ENCODE results near the gene MRGPRG.

Gene MRGPRG

DNA sequence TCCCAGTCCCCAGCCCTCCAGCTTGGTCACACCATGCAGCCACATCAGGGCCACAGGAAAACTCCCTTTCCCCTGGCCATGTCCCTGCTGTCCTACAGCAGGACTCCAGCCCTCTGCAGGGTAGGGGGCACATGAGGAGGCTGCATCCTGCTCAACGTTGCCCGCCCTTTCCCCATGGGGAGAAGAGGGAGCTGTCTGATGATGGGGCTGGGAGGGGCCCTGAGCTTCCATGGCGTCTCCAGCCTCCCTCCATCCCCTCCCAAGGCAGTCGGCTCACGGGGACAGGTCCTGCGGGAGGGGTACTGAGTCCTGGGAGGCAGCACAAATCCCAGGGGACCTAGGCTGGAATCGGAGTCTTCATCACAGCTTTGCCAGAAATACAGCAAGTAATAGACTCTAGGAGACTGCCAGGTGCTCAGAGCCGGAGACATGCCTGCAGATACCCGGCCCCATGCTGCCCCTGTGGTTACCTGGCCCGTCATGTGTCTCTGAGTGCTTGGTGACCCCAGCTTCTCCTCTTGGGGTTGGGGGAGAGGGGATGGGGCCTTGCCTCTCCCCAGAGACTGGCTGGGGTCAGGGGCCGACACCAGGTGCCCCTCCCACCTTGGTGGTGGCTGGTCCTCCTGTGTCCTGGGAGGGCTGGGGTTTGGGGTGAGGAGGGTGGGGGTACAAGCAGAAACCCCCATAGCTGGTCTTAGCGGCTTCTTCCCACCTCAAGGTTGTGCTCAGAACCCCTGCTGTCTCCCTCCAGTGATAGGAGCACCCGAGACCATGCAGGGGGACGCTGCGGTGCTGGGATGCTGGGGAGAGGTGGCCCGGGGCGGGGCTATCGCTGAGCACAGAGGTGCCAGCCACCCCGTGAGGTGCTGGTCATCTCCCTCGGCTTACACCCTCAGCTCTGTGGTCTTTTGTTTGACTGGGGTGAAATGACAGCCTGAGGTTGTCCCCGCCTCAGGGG lies 11.3 kb upstream of the MRGPRG start:
- in situ Hi-C loops (cut with MboI; ENCODE audit: low sequenced_read_pairs, unreplicated experiment) = loop anchor here (25.0 kb wide), 1 partner anchor 157 kb away; the partner anchor contains the start of gene ZNF195
- no peak for TF ChIP-seq CTCF (IDR thresholded peaks at IDR 0.05; ENCODE audit: borderline replicate concordance, control extremely low read depth, extremely low read depth, insufficient read depth, missing control alignments)
- no peak for DNase-seq (ENCODE audit: low spot score)

DNA sequence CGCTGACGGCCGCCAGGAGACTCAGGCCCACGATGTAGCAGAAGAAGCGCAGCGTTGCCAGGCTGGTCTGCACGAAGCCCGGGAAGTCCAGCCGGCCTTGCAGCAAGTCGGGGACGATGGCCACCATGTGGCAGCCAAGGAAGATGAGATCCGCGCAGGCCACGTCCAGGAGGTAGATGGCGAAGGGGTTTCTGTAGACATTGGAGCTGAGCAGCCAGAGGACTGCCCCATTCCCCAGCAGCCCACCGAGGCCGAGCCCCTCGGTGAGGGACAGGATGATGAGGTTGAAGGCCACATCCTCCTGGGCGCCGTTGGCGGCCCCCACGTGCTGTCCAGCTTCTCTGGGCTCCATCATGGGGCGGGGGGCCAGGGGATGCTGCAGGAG lies 9.8 kb upstream of the MRGPRG start:
- in situ Hi-C loops (cut with MboI; ENCODE audit: low sequenced_read_pairs, unreplicated experiment) = loop anchor here (25.0 kb wide), 1 partner anchor 159 kb away; the partner anchor contains the start of gene ZNF195
- no peak for TF ChIP-seq CTCF (IDR thresholded peaks at IDR 0.05; ENCODE audit: borderline replicate concordance, control extremely low read depth, extremely low read depth, insufficient read depth, missing control alignments)

GRCh38 chr11:3227568-3228444 lies 9.2 kb upstream of the MRGPRG start:
- DNase-seq (ENCODE audit: low spot score) = no peak
- no peak for TF ChIP-seq CTCF (IDR thresholded peaks at IDR 0.05; ENCODE audit: borderline replicate concordance, control extremely low read depth, extremely low read depth, insufficient read depth, missing control alignments)
- in situ Hi-C loops (cut with MboI; ENCODE audit: low sequenced_read_pairs, unreplicated experiment) = loop anchor here (25.0 kb wide), 1 partner anchor 159 kb away; the partner anchor contains the start of gene ZNF195

More for the DNA sequence above, 9.8 kb upstream of the MRGPRG start:
- no peak for DNase-seq (ENCODE audit: low spot score)

- in situ Hi-C loops (cut with MboI; ENCODE audit: low sequenced_read_pairs, unreplicated experiment) = loop anchor here (25.0 kb wide), 1 partner anchor 160 kb away; the partner anchor contains the start of gene ZNF195
- TF ChIP-seq CTCF (IDR thresholded peaks at IDR 0.05; ENCODE audit: borderline replicate concordance, control extremely low read depth, extremely low read depth, insufficient read depth, missing control alignments) = no peak
- no peak for DNase-seq (ENCODE audit: low spot score)
These were observed 8.4 kb upstream of the MRGPRG start for GRCh38 chr11:3226846-3227567.

- DNase-seq (ENCODE audit: low spot score) = no peak
These were observed 7.5 kb upstream of the MRGPRG start for GRCh38 chr11:3225826-3226750.

More at GRCh38 chr11:3225826-3226750, 7.5 kb upstream of the MRGPRG start:
- in situ Hi-C loops (cut with MboI; ENCODE audit: low sequenced_read_pairs, unreplicated experiment) = loop anchor here (25.0 kb wide), 1 partner anchor 161 kb away; the partner anchor contains the start of gene ZNF195
- no peak for TF ChIP-seq CTCF (IDR thresholded peaks at IDR 0.05; ENCODE audit: borderline replicate concordance, control extremely low read depth, extremely low read depth, insufficient read depth, missing control alignments)

Data from GM13976 (cell line).